GM21786 (cell line): ENCODE data around the gene SGCD.

Experiments
- ATAC-seq: cut with Tn5 transposase; IDR thresholded peaks from one replicate; pipeline ENCODE4 v1.9.1; 2021; ENCODE audit not compliant: unreplicated experiment

SGCD gene

GRCh38 chr5:156755421-156756087 lies 428.6 kb downstream of the SGCD start:
- no peak for ATAC-seq

- no peak for ATAC-seq
Measured at GRCh38 chr5:156758011-156758791, 431.2 kb downstream of the SGCD start.

GRCh38 chr5:156759156-156759555 lies 432.2 kb downstream of the SGCD start:
- ATAC-seq, result no peak

- no peak for ATAC-seq
Measured at GRCh38 chr5:156762771-156763170, 435.8 kb downstream of the SGCD start.

- ATAC-seq, result no peak
Measured at GRCh38 chr5:156764176-156764971, 437.4 kb downstream of the SGCD start.

GRCh38 chr5:156774273-156774672 lies 447.3 kb downstream of the SGCD start:
- no peak for ATAC-seq

GRCh38 chr5:156778139-156778706 lies 451.3 kb downstream of the SGCD start:
- ATAC-seq, result no peak

- no peak for ATAC-seq
Measured at GRCh38 chr5:156778752-156779151, 451.8 kb downstream of the SGCD start.

GRCh38 chr5:156779436-156779835 lies 452.5 kb downstream of the SGCD start:
- no peak for ATAC-seq

GRCh38 chr5:156783092-156783491 lies 456.1 kb downstream of the SGCD start:
- ATAC-seq, result no peak

- no peak for ATAC-seq
Measured at GRCh38 chr5:156794687-156795086, 467.7 kb downstream of the SGCD start.

GRCh38 chr5:156798201-156798600 lies 471.2 kb downstream of the SGCD start:
- no peak for ATAC-seq

- no peak for ATAC-seq
Measured at GRCh38 chr5:156799171-156799570, 472.2 kb downstream of the SGCD start.

GRCh38 chr5:156800929-156801328 lies 474.0 kb downstream of the SGCD start:
- peak; percentile 43 for ATAC-seq

- ATAC-seq, result no peak
Measured at GRCh38 chr5:156802501-156802900, 475.5 kb downstream of the SGCD start.

- no peak for ATAC-seq
Measured at GRCh38 chr5:156803404-156803803, 476.4 kb downstream of the SGCD start.

- no peak for ATAC-seq
Measured at GRCh38 chr5:156812959-156813358, 486.0 kb downstream of the SGCD start.

- peak; percentile 64 for ATAC-seq
Measured at GRCh38 chr5:156815988-156816599, 489.1 kb downstream of the SGCD start.
